WI38 (cell line): ENCODE measurements around the gene CLASP1.

Source experiments
- H3K4me3 ChIP-seq: 2 replicates; pipeline ENCODE4 v1.5.1; 2011; ENCODE audit warnings: low read depth, mild to moderate bottlenecking, control low read depth, low read length
- TF ChIP-seq, protein P1 (sequence below): IDR thresholded peaks from 2 replicates; pipeline ENCODE4 v1.5.1; 2012; ENCODE audit warnings: low read depth, mild to moderate bottlenecking, control low read depth, low read length

Gene CLASP1

DNA sequence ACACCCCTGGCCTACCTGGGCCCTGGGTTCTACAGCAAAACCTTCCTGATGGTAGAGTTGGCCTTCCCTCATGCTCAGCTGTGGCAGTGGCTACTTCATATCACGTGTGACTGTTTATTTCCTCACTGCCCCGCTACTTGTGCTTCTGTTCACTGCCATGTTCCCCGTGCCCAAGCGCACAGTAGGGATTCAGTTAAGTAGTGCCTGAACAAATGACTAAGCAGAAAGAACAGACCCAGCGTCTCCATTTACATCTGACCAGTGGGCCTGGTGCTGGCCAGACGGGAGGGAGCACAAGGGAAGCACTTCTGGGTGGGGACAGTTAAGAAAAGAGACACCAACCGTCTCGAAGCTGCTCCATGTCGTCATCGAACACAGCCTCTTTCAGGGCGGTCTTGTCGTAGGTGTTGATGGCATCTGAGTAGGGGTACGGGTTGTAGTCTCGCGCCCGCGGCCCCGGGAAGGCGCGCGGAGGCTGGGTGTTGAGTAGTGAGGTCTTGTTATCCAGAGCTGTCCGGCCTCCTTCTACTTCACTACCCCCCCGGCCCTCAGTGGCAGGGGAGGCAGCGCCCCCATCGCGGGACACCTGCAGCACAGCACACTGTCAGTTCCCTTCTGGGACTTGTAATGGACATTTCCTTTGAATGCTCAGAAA, 281.9 kb downstream of the CLASP1 start:
- TF ChIP-seq, protein P1, sequence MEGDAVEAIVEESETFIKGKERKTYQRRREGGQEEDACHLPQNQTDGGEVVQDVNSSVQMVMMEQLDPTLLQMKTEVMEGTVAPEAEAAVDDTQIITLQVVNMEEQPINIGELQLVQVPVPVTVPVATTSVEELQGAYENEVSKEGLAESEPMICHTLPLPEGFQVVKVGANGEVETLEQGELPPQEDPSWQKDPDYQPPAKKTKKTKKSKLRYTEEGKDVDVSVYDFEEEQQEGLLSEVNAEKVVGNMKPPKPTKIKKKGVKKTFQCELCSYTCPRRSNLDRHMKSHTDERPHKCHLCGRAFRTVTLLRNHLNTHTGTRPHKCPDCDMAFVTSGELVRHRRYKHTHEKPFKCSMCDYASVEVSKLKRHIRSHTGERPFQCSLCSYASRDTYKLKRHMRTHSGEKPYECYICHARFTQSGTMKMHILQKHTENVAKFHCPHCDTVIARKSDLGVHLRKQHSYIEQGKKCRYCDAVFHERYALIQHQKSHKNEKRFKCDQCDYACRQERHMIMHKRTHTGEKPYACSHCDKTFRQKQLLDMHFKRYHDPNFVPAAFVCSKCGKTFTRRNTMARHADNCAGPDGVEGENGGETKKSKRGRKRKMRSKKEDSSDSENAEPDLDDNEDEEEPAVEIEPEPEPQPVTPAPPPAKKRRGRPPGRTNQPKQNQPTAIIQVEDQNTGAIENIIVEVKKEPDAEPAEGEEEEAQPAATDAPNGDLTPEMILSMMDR = no peak
- H3K4me3 ChIP-seq = no peak overlapping the region

DNA sequence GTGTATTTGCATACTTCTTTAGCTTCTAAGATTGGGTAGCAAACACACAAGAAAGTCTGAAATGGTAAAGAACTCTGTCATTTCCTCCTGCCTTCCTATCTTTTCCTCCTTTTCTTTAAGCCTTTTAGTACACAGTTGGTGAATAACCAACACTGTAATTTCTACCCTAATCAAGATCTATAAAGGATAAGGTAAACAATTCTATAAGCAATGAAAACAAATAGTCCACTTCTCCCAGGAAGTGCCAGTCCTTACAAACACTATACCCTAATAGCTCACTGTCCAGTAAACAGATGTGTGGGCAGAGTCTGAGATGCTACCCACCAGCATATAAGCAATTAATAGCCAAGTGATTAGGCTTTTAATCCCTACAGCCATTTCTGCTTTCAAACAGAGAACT, 283.2 kb downstream of the CLASP1 start:
- TF ChIP-seq, protein P1 = no peak
- H3K4me3 ChIP-seq = no peak overlapping the region

DNA sequence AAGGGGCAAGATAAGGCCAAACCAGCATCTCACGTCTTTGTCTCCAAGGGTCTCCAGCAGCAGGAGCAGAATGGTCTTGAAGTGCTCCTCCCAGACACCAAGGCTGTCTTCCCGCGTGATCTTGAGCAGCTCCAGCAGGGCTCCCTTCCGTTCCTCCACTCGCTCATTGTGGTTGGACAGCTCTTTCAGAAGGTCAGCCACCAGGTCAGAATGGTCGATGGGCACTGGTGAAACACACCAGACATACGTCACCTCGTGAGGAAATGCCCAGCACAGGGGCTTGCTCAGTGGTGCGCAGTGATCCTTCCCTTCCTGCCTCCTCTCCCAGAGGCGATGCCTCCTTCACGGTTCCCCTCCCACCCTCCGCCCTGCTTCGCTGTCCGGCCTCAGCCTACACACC, 284.2 kb downstream of the CLASP1 start:
- no peak overlapping the region for H3K4me3 ChIP-seq
- TF ChIP-seq, protein P1 = no peak

DNA sequence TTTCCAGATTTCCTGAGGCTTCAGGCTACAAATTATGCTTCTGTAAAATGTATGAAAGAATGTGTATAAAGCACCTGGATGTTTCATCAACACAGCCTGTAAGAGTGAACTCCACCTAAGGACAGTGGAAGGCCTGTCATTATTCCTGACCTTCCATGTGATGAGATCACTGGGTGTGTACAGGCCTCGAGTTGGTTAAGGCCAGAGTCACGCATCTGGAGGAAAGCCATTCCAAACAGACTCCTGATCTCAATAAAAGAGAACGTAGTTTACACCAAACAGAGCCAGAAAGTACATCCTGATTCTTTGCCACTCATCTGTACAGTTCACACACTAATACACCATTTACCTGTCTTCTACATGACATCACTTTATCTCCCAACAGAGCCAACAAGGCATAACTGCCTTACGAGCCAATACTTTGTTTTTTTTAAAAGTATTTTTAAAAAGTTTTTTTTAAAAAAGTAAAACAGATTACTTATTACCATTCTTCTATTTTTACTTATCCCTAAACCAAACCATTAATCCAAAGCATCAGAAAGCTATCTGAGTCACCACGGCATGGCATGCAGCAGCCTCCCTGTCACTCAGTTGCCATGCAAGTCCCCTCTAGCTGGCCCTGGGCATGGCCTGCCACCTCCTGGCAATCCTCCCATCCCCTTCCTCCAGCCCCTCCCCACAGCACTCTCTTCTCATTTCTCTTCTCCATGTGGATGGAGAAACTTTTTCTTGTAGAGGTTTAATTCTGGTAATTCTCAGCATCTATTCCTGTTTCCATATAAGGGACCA, 285.4 kb downstream of the CLASP1 start:
- TF ChIP-seq, protein P1 = no peak
- no peak overlapping the region for H3K4me3 ChIP-seq

DNA sequence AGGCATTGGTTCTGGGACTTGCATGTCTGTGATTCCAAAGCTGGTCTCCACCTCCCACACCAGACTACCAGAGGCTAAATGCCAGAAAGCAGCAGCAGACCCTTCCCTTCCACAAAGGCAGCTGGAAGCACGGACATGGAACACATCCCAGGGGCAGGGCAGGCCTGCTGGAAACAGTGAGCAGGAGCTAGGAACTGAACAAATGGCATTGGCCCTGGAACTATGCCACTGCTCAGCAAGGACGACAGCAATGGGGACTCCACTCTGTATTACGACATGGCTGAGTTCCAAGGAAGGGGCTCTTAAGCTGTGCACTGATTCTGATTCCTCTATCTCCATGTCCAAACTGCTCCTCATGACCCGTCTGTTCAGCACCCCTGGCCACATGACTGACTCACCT, 286.5 kb downstream of the CLASP1 start:
- TF ChIP-seq, protein P1 = no peak
- H3K4me3 ChIP-seq = no peak overlapping the region

DNA sequence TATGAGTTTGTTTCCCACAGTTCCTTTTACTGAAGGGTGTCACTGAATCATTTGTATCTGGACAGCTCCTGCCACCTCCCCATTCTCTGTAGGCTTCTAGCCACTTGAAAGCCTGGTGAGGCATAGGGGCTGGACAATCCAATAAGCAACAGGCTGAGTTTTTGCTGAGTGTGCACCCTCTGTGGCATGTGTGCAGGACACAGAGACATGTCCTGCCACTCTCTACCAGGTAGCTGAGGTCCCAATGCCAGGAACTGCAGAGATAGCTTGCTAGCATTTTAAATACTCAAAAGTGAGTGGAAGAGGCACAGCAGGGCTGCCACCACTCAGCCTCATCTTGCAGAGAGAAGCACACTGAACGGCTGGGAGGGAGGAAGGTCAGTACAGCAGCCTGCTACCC, 287.0 kb downstream of the CLASP1 start:
- TF ChIP-seq, protein P1 = no peak
- H3K4me3 ChIP-seq = no peak overlapping the region
